HepG2 (cell line): Measurements from ENCODE around the gene USP36. TPM values are rescaled to one million over a fixed set of nuclear protein-coding genes. Genes with fewer than 3 reads are reported as not detected.

Source experiments
- NFATC3 ChIP-seq: sonication (generic); formaldehyde crosslinking; IDR thresholded peaks from 2 replicates; pipeline ENCODE4 v1.5.1; 2020; ENCODE audit warnings: mild to moderate bottlenecking, missing genetic modification reagents
- RFX1 ChIP-seq: fragments of 450-650 bp; IDR thresholded peaks from 2 replicates; pipeline ENCODE4 v1.6.1; 2017
- TFE3 ChIP-seq: IDR thresholded peaks from 2 replicates; pipeline ENCODE4 v1.6.1; 2016
- ZNF563 ChIP-seq: sonication (generic); formaldehyde crosslinking; IDR thresholded peaks from 2 replicates; pipeline ENCODE4 v1.8.0; 2022; ENCODE audit warnings: mild to moderate bottlenecking, moderate library complexity, missing genetic modification reagents
- ZUFSP ChIP-seq: sonication (generic); formaldehyde crosslinking; IDR thresholded peaks from 2 replicates; pipeline ENCODE4 v1.9.0; 2021; ENCODE audit warnings: missing genetic modification reagents, mild to moderate bottlenecking, borderline replicate concordance
- polyA plus RNA-seq, 8 experiments: library from polyadenylated mRNA; depleted of rRNA in 3 of 8; stranded (reverse) in 7 of 8; unstranded in 1 of 8; fragments of >200 nt; fragmentation: Illumina TruSeq in 4 of 8; extraction: Trizol in 4 of 8; gene quantifications; 2 replicates each; pipeline versions ENCODE4 v1.2.1 to v1.2.3, GENCODE V29; 2011 to 2016; ENCODE audit warnings: low read depth in 4 of 8, missing spikeins in 1 of 8, mixed read lengths in 1 of 8; ENCODE audit not compliant: insufficient read depth in 1 of 8
- total RNA-seq, 5 experiments: library from RNA; depleted of rRNA; stranded (reverse); fragments of >200 nt; fragmentation: Illumina TruSeq; extraction: Trizol; gene quantifications; 2 replicates each; pipeline ENCODE4 v1.2.3, GENCODE V29; 2016; ENCODE audit warnings: low read depth in 1 of 5
- TF ChIP-seq, protein P1 (sequence below): sonication (generic); formaldehyde crosslinking; IDR thresholded peaks from 2 replicates; pipeline ENCODE4 v1.4.0; 2020; ENCODE audit warnings: mild to moderate bottlenecking, low read depth, missing genetic modification reagents
- TF ChIP-seq, protein P2 (sequence below): sonication (generic); formaldehyde crosslinking; IDR thresholded peaks from 2 replicates; pipeline ENCODE4 v1.5.1; 2020; ENCODE audit warnings: mild to moderate bottlenecking, missing genetic modification reagents, moderate library complexity

Gene USP36
- total and polyA plus RNA-seq, 2 of the 13 experiments (the other 11 are each of a cell fraction or from before 2014, with no cell fraction given) = 29.6 to 45.9 TPM

GRCh38 chr17:78825696-78826095 is 14.9 kb downstream of the USP36 start (continued):
- TF ChIP-seq, protein P1, sequence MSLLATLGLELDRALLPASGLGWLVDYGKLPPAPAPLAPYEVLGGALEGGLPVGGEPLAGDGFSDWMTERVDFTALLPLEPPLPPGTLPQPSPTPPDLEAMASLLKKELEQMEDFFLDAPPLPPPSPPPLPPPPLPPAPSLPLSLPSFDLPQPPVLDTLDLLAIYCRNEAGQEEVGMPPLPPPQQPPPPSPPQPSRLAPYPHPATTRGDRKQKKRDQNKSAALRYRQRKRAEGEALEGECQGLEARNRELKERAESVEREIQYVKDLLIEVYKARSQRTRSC = no peak
- no peak for TF ChIP-seq NFATC3 (CRISPR knock-in tag)
- TF ChIP-seq RFX1 = no peak
- TF ChIP-seq ZUFSP (CRISPR knock-in tag) = no peak
- no peak for TF ChIP-seq ZNF563 (CRISPR knock-in tag)
- TF ChIP-seq, protein P2, sequence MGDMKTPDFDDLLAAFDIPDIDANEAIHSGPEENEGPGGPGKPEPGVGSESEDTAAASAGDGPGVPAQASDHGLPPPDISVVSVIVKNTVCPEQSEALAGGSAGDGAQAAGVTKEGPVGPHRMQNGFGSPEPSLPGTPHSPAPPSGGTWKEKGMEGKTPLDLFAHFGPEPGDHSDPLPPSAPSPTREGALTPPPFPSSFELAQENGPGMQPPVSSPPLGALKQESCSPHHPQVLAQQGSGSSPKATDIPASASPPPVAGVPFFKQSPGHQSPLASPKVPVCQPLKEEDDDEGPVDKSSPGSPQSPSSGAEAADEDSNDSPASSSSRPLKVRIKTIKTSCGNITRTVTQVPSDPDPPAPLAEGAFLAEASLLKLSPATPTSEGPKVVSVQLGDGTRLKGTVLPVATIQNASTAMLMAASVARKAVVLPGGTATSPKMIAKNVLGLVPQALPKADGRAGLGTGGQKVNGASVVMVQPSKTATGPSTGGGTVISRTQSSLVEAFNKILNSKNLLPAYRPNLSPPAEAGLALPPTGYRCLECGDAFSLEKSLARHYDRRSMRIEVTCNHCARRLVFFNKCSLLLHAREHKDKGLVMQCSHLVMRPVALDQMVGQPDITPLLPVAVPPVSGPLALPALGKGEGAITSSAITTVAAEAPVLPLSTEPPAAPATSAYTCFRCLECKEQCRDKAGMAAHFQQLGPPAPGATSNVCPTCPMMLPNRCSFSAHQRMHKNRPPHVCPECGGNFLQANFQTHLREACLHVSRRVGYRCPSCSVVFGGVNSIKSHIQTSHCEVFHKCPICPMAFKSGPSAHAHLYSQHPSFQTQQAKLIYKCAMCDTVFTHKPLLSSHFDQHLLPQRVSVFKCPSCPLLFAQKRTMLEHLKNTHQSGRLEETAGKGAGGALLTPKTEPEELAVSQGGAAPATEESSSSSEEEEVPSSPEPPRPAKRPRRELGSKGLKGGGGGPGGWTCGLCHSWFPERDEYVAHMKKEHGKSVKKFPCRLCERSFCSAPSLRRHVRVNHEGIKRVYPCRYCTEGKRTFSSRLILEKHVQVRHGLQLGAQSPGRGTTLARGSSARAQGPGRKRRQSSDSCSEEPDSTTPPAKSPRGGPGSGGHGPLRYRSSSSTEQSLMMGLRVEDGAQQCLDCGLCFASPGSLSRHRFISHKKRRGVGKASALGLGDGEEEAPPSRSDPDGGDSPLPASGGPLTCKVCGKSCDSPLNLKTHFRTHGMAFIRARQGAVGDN = peak; percentile 18; the same call in 1 of the 2 replicates
- TF ChIP-seq TFE3 (CRISPR knock-in tag) = no peak
